Suppressor macrophage treated with lipopolysaccharide for 4 hours (primary cell): Measurements from ENCODE around the gene TNFAIP8L1.

Source experiments
- DNase-seq: peaks from one replicate; pipeline ENCODE4 v3.0.0-alpha.2; 2020

TNFAIP8L1 gene

GRCh38 chr19:4682417-4683200, 43.3 kb downstream of the TNFAIP8L1 start:
- DNase-seq, result no peak

GRCh38 chr19:4684312-4685095, 45.2 kb downstream of the TNFAIP8L1 start:
- DNase-seq, result no peak

- no peak for DNase-seq
These were observed 47.4 kb downstream of the TNFAIP8L1 start for GRCh38 chr19:4686700-4687099.

GRCh38 chr19:4687396-4687795, 48.1 kb downstream of the TNFAIP8L1 start:
- DNase-seq, result no peak

- no peak for DNase-seq
These were observed 49.3 kb downstream of the TNFAIP8L1 start for GRCh38 chr19:4688587-4688986.

GRCh38 chr19:4689403-4689802, 50.1 kb downstream of the TNFAIP8L1 start:
- no peak for DNase-seq

GRCh38 chr19:4690361-4690760, 51.0 kb downstream of the TNFAIP8L1 start:
- peak; percentile 57 for DNase-seq

GRCh38 chr19:4691373-4691772, 52.1 kb downstream of the TNFAIP8L1 start:
- peak; percentile 96 for DNase-seq

GRCh38 chr19:4692251-4693077, 53.1 kb downstream of the TNFAIP8L1 start:
- DNase-seq, result no peak

- no peak for DNase-seq
These were observed 53.7 kb downstream of the TNFAIP8L1 start for GRCh38 chr19:4693078-4693350.

GRCh38 chr19:4693471-4694121, 54.3 kb downstream of the TNFAIP8L1 start:
- DNase-seq, result no peak

GRCh38 chr19:4694211-4694987, 55.1 kb downstream of the TNFAIP8L1 start:
- DNase-seq, result peak; percentile 18

GRCh38 chr19:4695224-4695731, 56.0 kb downstream of the TNFAIP8L1 start:
- no peak for DNase-seq

- no peak for DNase-seq
These were observed 58.0 kb downstream of the TNFAIP8L1 start for GRCh38 chr19:4697304-4697703.

GRCh38 chr19:4699826-4700692, 60.7 kb downstream of the TNFAIP8L1 start:
- no peak for DNase-seq

- no peak for DNase-seq
These were observed 61.3 kb downstream of the TNFAIP8L1 start for GRCh38 chr19:4700693-4700970.

GRCh38 chr19:4701557-4701956, 62.2 kb downstream of the TNFAIP8L1 start:
- no peak for DNase-seq

- DNase-seq, result no peak
These were observed 63.4 kb downstream of the TNFAIP8L1 start for GRCh38 chr19:4702764-4703163.

GRCh38 chr19:4703671-4704316, 64.5 kb downstream of the TNFAIP8L1 start:
- DNase-seq, result no peak

GRCh38 chr19:4704317-4704673, 65.0 kb downstream of the TNFAIP8L1 start:
- no peak for DNase-seq
